Activated naive CD8-positive, alpha-beta T cell treated with anti-CD3 and anti-CD28 coated beads, Interleukin-2, amount 50 U/mL, for 16 hours (primary cell): Measurements from ENCODE around the gene AP4B1.

ENCODE experiments used
- DNase-seq: peaks from one replicate; pipeline ENCODE4 v3.0.0-alpha.2; 2020; ENCODE audit warnings: low read depth, low spot score

AP4B1 gene

DNA sequence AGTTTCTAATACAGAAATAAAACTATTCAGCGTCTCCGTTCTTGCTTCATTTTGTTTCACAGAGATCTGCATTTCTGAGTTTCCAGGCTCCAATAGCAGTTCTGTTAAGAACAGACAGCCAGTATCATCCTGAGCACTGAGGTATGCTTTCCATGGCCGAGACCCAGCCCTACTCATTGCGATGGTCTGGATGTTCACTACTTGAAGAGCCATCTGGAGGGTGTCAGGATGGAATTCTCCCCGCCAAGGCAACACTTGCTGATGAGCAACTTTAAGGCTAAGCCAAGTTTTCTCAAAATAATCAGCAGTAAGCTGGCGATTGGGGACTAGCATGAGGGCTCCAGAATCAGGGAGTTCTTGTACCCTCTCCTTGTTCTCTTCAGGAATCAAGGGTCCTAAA is 9.5 kb downstream of the AP4B1 start:
- DNase-seq: no peak

DNA sequence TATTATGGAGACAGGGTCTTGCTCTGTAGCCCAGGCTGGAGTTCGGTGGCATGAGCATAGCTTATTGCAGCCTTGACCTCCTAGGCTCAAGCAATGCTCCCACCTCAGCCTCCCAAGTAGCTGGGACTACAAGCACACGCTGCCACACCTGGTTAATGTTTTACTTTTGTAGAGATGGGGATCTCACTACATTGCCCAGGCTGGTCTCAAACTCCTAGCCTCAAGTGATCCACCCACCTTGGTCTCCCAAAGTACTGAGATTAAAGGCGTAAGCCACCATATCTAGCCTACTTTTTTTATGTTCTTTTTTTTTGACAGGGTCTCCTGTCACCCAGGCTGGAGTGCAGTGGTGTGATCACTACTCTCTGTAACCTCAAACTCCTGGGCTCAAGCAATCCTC is 11.3 kb downstream of the AP4B1 start:
- DNase-seq: no peak

DNA sequence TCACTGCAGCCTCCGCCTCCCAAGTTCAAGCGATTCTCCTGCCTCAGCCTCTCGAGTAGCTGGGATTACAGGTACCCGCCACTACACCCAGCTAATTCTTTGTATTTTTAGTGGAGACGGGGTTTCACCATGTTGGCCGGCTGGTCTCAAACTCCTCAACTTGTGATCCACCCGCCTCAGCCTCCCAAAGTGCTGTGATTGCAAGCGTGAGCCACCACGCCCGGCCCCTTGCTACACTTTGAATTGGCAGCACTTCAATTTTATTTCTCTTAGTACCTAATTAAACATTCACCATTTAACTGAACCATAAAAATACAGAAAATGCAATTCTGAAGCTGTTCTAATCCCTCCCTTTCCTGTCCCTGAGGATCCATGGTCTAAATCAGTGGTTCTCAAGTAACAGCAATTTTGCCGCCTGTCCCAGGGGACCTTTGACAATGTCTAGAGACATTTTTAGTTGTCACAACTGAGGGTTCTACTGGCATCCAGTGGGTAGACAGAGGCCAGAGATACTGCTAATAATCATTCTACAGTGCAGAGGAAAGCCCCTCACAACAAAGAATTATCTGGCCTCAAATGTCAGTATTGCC is 12.9 kb downstream of the AP4B1 start:
- DNase-seq: no peak

DNA sequence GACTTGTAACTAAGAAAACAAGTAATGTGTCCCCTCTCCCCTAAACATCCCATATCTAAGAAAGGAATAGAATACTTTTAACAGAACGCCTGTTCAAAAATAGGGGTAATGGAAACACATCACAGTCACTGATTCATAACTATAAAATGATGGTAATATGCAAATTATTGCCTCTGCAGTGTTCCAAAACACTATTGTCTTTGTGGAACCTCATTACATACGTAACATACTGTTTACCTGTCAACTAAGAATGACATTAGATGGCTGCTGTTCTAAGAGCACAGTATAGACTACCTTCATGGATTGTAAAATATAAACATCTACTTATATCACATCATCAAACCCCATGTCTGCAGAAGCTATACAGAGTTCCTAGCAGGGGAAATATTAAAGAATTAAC is 13.8 kb downstream of the AP4B1 start:
- no peak for DNase-seq

DNA sequence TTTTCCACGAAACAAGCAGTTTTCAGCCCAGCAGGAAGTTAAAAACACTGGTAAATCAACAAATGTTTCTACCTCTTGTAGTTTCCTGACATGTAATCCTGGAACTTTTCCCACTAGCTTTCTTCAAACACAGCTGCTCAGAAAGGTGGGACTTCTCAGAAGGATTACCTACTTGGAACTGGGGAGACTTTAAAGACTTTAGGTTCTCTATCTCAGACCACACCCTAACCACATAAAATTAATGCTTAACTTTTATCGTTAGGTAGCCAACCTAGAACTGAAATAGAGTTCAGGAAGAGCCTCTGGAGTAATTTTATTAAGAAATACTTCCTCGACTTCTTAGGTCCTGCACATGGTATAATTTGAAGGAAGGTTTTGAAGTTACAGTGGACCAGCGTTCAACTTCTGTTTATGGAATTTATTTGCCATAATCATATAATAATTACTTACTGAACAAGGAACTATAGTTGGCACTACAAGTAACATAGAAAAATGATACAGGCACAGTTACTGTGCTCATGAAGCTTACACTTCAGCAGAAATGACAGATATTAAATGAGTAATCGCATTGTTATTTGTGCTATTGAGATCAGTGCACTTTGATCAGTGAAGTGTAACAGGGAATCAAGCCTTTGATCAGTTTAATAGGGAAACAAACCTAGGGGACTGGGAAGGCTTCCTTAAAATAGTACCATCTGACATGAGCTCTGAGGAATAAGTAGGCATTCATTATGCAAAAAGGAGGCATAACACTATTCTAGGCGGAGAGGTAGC is 17.0 kb downstream of the AP4B1 start, which contains the start of gene BCL2L15:
Gene BCL2L15 (minus strand): TSS at position 180 of the 774 bp plus-strand sequence. CDS start 206 bp downstream, outside the sequence.
- no peak for DNase-seq

DNA sequence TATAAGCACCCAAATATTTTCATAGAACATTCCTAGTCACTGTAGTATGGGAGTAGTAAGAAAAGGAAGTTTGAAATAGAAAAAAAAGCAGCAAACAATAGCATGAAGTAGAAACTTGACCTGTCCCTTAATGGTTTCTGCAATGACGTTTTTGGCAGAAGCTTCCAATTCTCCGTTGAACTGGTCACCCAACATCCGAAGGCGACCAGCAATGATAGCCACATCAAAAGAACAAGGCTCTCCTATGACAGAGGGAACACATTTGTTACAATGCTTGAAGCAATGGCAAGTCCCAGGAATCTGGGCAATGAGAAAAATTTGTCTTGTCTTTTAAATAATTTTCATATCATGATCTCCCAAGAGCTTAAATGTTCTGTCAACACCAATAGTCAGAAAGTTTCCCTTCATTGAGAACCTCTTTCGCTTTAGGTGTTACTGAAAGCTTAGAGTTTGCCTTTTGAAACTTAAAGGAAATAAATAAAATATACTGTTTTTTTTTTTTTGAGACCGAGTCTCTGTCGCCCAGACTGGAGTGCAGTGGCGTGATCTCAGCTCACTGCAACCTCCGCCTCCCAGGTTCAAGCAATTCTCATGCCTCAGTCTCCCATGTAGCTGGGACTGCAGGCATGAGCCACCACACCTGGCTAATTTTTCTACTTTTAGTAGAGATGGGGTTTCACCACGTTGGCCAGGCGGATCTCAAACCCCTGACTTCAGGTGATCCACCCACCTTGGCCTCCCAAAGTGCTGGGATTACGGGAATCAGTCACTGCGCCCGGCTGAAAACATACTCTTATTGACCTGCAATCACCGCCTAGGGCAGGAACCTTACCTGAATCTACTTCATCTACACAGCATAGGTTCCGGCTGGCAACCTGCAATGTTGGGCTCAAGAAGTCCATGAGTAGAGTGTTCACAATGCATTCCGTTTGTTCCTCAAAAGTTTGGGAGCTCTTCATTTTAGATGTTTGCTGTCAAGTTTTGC is 17.9 kb downstream of the AP4B1 start:
- no peak for DNase-seq

DNA sequence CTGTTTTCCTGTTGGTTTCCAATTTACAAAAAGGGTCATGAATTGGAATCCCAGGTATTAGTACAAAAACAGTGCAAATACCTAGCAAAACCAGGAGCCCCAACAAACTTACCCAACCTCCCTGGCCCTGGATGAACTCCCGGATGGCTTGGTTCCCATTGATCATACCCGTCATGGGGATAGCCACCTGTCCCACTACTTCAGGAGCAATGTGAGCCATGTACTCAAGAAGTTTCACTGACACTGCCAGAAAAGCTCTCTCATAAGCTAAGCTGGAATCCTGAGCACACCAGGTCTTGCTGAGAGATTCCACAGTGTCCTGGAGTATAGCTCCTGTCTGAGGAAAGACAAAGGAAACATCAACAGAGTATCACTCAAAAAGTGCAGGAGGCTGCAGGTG is 22.9 kb downstream of the AP4B1 start:
- DNase-seq: no peak

DNA sequence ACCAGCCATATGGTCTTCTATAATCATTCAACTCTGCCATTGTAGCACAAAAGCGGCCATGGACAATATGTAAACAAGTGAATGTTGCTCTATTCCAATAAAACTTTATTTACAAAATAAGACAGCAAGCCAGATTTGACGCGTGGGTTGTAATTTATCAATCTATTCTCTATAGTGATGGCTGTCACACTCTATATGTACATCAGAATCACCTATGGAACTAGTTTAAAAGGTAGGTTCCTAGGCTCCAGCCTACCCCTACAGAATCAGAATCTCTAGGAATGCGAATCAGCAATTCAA is 24.9 kb downstream of the AP4B1 start:
- no peak for DNase-seq

DNA sequence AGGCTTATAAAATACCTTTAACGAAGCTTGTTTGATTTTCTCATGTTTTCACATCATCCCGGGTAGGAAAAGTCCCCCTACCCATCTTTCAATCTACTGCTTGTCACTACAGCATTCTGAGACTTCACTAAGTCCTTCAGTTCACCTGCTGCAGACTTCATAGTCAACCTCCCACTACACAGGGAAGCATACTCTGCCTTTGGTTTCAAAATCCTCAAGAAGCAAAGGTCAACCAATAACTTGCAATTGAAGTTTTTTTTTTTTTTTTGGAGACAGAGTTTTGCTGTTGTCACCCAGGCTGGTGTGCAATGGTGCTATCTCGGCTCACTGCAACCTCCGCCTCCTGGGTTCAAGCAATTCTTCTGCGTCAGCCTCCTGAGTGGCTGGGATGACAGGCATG is 28.4 kb downstream of the AP4B1 start:
- no peak for DNase-seq

DNA sequence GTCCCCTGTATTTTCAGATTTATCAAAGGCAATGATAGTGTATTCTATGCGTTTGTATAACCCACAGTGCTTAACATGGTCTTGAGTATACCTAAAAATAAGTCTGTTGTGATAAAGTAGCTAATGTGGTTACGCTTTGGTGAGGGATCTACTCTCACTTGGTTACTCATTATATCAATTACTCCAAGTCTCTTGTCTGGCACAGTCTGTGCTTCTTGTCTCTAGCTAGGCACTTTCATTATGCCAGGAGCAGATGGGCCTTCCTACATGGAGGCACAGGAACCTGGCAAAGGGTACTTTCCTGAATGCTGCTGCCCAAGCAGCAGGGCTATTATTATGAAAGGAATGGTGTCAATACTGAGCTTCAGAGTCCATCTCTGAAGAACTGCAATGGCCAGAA is 28.9 kb downstream of the AP4B1 start:
- DNase-seq: no peak

DNA sequence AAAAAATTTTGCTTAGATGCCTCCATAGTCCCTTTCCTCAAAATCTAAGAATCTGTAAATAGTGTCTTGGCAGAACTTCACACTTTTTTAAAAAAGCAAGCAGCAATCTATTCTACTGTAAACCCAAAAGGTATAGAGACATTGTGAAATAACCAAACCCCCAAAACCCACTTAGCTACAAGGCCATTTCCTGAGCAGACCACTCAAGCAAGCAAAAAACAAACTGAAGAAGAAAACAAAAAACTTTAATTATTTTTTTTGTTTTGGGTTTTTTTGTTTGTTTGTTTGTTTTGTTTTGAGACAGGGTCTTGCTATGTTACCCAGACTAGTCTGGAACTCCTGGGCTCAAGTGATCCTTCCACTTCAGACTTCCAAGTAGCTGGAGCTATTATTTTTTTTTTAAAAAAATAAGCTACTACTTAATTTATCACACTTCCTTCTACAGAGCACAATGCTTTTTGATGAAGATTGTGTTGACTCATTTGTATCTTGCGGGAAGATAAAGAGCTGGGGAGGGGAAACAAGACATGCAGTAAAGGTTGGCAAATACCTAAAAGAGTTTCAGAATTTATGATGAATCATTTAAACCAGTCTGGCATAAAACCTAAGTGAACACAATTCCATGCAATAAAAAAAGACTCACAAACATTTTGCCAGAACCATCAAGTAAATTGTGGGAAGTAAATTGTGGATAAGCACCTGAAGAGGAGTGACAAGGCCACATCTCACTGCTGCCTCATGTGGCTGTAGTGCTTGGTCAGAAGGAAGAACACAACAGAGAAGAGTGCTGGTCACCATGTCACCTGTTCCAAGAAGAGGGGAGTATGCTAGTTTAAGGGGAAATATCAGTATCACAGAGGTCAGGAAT is 30.4 kb downstream of the AP4B1 start:
- no peak for DNase-seq

DNA sequence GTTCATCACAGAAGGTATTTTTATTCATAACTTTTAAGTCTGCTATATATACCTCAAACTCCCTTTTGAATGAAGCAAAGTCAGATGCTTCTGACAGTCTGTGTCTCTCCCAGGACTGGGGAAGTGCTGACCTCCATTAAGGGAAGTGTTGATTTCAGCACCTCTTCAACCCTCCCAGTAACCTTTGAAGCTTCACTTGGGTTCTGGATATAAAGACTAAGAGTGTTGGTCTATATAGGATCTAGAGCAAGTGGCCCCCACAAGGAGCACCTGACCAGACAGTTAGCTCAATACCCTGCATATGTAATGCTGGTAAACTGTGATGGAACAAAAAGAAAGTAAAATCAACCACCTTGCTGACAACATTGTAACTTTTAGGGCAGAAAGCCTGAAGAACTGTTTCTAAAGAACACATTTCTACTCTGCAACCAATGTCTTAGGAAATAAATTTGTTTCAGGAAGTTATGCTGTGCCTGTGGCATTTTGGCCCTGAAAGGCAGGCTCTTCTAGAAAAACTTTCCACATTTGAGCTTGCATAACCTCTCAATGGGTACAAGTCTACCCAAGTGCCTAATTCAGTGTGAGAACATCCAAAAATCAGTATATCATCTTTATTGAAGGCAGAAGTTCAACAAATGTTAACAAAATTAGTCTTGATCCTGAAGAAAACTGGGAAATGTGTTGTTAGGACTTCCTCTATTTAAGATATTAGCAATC is 32.2 kb downstream of the AP4B1 start:
- DNase-seq: no peak

DNA sequence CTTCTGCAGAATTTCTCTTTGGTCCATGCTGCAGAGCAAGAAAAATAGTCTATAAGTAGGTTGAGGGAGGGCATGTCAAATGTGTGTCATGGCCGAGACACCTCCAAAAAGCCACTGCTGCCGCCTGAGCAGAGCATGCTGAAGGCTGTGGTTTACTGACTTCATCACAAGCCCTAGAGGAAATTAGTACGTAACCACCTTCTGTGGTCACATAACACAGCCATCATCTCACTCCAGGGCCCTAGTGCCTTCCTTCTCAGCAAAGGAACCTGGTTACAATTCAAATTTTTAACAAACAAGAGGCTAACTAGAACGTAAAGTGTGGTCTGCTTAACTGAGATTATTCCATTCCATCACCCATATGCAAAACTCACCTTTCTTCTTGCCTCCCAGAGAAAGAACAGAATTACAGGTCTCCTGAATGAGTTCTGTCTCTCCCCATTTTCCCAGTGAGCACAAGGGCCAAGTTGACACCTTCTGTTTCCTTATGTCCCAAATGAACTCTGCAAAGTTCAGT is 32.9 kb downstream of the AP4B1 start, which contains the start of gene PTPN22:
Gene PTPN22 (minus strand): TSS at position 116 of the 517 bp plus-strand sequence.
- DNase-seq: peak; percentile 55

DNA sequence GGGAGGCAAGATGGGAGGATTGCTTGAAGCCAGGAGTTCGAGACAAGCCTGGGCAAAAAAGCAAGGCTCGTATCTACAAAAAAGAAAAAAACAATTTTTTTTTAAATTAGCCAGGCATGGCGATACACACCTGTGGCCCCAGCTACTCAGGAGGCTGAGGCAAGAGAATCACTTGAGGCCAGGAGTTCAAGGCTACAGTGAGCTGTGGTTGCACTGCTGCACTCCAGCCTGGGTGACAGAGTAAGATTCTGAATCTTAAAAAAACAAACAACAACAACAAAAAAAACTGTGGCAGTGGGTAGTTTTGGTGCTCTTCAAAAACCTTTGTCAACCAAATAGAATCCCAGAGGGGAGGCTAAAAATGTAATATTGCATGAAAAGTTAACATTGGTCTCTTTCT is 33.8 kb downstream of the AP4B1 start:
- DNase-seq: no peak

DNA sequence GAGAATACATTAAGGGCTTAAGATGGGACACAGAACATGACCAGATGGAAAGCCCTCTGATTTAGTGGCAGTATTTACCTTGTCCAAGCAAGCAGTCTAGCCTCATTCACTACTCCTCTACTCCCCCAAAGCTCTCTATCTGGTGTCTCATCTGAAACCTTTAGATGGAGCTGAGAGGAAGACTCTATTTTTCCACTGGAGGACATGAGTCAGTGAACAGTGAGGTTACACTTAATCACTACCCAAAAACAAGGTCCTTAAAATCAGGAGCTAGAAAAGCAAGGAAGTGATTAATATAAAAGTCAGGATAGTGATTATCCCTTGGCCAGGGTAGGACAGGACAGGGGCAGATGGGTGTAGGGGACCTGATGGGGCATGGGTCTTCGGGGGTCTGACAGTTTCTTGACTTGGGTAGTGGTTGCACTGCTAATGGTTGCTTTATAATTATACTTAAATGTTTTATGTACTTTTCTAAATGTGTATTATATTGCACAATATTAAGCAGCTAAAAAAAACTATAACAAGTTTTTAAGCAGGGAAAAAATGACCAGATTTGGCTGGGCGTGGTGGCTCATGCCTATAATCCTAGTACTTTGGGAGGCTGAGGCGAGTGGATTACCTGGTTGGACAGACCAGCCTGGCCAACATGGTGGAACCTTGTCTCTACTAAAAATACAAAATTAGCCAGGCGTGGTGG is 36.1 kb downstream of the AP4B1 start:
- no peak for DNase-seq

DNA sequence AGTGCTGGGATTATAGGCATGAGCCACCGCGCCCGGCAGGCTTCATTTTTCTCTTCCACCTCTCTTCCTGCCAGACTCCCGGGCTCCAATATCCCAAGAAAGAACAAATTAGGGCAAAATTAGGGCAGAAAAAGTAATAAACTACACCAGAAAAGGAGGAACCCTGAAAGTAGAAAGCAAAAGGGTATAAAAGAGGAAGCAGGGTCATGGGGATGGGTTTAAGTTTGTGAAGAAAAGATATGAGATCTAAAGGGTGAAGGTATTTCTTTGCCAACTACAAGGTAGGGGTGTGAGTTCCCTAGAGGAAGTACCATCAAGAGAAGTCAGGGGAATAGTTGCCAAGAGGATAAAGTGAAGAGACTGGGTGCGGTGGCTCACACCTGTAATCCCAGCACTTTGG is 43.0 kb downstream of the AP4B1 start:
- DNase-seq: no peak

DNA sequence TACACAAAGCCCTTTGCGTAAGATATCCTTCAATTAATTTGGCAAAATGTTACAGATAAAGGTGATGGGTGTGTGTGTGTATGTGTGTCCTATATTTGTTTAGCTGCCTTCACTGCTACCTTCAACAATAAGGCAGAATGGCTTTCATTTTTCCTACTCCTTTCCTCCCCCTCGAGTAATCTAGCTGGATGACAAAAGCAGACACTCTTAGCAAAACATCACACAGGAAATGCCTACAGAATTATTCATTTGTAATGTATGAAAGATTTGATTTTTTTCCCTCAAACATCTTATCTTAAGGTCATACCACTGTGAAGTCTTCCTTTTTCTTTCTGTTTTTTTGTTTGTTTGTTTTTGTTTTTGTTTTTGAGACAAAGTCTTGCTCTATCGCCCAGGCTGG is 43.7 kb downstream of the AP4B1 start:
- no peak for DNase-seq

DNA sequence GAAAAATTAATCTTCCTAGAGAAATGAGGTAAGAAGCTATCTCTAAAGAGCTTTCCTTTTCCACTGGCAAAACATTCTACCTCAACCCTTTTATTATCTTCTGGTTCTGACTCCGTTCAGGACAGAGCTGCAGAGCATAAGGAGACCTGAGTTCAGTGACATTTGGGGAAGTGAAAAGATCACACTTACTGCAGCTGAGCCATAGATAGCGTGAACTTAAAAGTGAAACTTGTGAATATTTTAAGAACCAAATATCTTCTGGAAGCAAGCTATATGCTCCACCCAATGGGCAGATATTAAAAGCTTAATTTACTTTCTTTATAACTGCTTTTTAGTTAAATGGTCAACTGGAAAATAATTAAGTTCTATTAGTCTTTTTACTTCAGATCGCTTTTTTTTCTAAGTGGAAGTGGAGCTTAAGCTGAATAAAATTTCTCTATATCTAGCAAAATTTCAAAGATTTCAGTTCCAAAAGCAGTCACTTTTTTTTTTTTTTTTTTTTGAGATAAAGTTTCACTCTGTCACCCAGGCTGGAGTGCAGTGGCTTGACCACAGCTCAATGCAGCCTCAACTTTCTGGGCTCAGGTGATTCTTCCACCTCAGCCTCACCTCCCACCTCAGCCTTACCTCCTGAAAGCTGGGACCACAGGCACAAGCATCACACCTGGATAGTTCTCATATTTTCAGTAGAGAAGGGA is 45.0 kb downstream of the AP4B1 start:
- no peak for DNase-seq

DNA sequence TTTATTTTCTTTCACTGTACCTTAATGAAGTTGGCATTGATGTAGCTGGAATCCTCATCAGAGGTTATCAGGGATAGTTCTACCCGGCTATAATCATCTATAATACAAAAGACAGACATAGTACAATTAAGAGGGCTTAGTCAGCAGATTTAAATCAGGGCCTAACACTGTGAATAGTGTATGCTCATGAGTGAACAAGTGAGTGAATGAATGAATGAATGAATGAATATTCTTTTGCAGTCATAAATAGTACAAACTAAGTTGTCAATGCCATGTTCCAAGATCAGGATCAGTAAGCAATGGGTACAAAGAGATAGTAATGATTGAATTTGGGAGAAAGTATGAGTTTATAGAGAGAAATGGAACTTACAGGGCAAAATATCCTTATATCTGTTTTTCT is 45.6 kb downstream of the AP4B1 start:
- DNase-seq: no peak
